ELR (cell line): ENCODE results near the gene IL13RA2.
A peak's percentile ranks its signal among the peaks of the same experiment; 100 is the strongest.

Experiments
- DNase-seq: peaks from one replicate; pipeline ENCODE4 v3.0.0-alpha.2; 2015; ENCODE audit warnings: low read depth

IL13RA2 gene

GRCh38 chrX:115017455-115017854 is at the start of gene IL13RA2:
IL13RA2 (minus strand) TSS chrX:115017616; CDS start chrX:115017269, 347 bp downstream.
- DNase-seq: no peak

- no peak for DNase-seq
These were observed 47.9 kb upstream of the IL13RA2 start for GRCh38 chrX:115065304-115065703.

GRCh38 chrX:115060013-115060412 is 42.6 kb upstream of the IL13RA2 start:
- no peak for DNase-seq

- DNase-seq: peak; percentile 81
These were observed 40.9 kb upstream of the IL13RA2 start for GRCh38 chrX:115058276-115058675.

GRCh38 chrX:115054876-115055275 is 37.5 kb upstream of the IL13RA2 start:
- no peak for DNase-seq

- DNase-seq: no peak
These were observed 35.8 kb upstream of the IL13RA2 start for GRCh38 chrX:115053223-115053622.

GRCh38 chrX:115047715-115048114 is 30.3 kb upstream of the IL13RA2 start:
- no peak for DNase-seq

GRCh38 chrX:115047181-115047580 is 29.8 kb upstream of the IL13RA2 start:
- DNase-seq: no peak

GRCh38 chrX:115040417-115040816 is 23.0 kb upstream of the IL13RA2 start:
- no peak for DNase-seq

- no peak for DNase-seq
These were observed 21.0 kb upstream of the IL13RA2 start for GRCh38 chrX:115038406-115038805.

- no peak for DNase-seq
These were observed 18.6 kb upstream of the IL13RA2 start for GRCh38 chrX:115036029-115036428.

GRCh38 chrX:115031989-115032388 is 14.6 kb upstream of the IL13RA2 start:
- no peak for DNase-seq

- no peak for DNase-seq
These were observed 13.2 kb upstream of the IL13RA2 start for GRCh38 chrX:115030625-115031024.

- no peak for DNase-seq
These were observed 12.6 kb upstream of the IL13RA2 start for GRCh38 chrX:115029869-115030570.

GRCh38 chrX:115029440-115029839 is 12.0 kb upstream of the IL13RA2 start:
- DNase-seq: no peak

- no peak for DNase-seq
These were observed 6.4 kb upstream of the IL13RA2 start for GRCh38 chrX:115023811-115024210.

GRCh38 chrX:115023139-115023538 is 5.7 kb upstream of the IL13RA2 start:
- peak; percentile 89 for DNase-seq

GRCh38 chrX:115021121-115021520 is 3.7 kb upstream of the IL13RA2 start:
- no peak for DNase-seq

GRCh38 chrX:115018944-115019343 is 1.5 kb upstream of the IL13RA2 start:
- DNase-seq: peak; percentile 39

GRCh38 chrX:115018040-115018647 is 728 bp upstream of the IL13RA2 start:
- DNase-seq: peak; percentile 30

GRCh38 chrX:115013705-115014104 is 3.7 kb downstream of the IL13RA2 start:
- DNase-seq: peak; percentile 56

- DNase-seq: no peak
These were observed 6.0 kb downstream of the IL13RA2 start for GRCh38 chrX:115011428-115011827.

GRCh38 chrX:114999906-115000305 is 17.5 kb downstream of the IL13RA2 start:
- DNase-seq: peak; percentile 17

GRCh38 chrX:114997779-114998178 is 19.6 kb downstream of the IL13RA2 start:
- no peak for DNase-seq
